Osteoblast (primary cell): ENCODE results near the gene KPNA6. TPM values are rescaled to one million over a fixed set of nuclear protein-coding genes. Genes with fewer than 3 reads are reported as not detected.
A peak's percentile ranks its signal among the peaks of the same experiment; 100 is the strongest.
"Not testable (repeated sequence)": the region's sequence is repeated elsewhere in the genome, so short reads cannot be mapped to it uniquely, and the experiment has no call there.

ENCODE experiments used
- DNase-seq: peaks from one replicate; pipeline ENCODE4 v3.0.0; 2011; ENCODE audit warnings: low spot score, mixed read lengths; ENCODE audit not compliant: insufficient read length; ENCODE audit errors: missing footprints
- H2AFZ ChIP-seq: 2 replicates; pipeline ENCODE4 v1.6.0; 2011; ENCODE audit warnings: mild to moderate bottlenecking, low read length
- H3K27ac ChIP-seq: 2 replicates; pipeline ENCODE4 v1.5.1; 2011; ENCODE audit warnings: mild to moderate bottlenecking, low read depth, low read length, moderate library complexity
- H3K27me3 ChIP-seq: 2 replicates; pipeline ENCODE4 v1.6.0; 2012; ENCODE audit warnings: mild to moderate bottlenecking, control low read depth, inconsistent platforms, low read length, moderate library complexity; ENCODE audit not compliant: insufficient read depth
- H3K36me3 ChIP-seq: 2 replicates; pipeline ENCODE4 v1.5.1; 2011; ENCODE audit warnings: mild to moderate bottlenecking, low read length, control low read depth, moderate library complexity; ENCODE audit not compliant: insufficient read depth
- H3K4me1 ChIP-seq: 2 replicates; pipeline ENCODE4 v1.5.1; 2011; ENCODE audit warnings: mild to moderate bottlenecking, low read length, control low read depth, moderate library complexity; ENCODE audit not compliant: insufficient read depth
- H3K4me2 ChIP-seq: 2 replicates; pipeline ENCODE4 v1.6.0; 2011; ENCODE audit warnings: mild to moderate bottlenecking, low read length; ENCODE audit not compliant: insufficient read depth
- H3K4me3 ChIP-seq: fragments of 200-600 bp; sonication (generic); 3 replicates; pipeline ENCODE4 v1.5.1; 2012; ENCODE audit warnings: mild to moderate bottlenecking, low read length, inconsistent platforms; ENCODE audit not compliant: insufficient read depth
- H3K79me2 ChIP-seq: 2 replicates; pipeline ENCODE4 v1.6.0; 2012; ENCODE audit warnings: mild to moderate bottlenecking, low read length, control low read depth, inconsistent platforms; ENCODE audit not compliant: insufficient read depth
- H3K9me3 ChIP-seq: 2 replicates; pipeline ENCODE4 v1.5.1; 2011; ENCODE audit warnings: low read depth, low read length, control low read depth
- H4K20me1 ChIP-seq: 2 replicates; pipeline ENCODE4 v1.6.0; 2012; ENCODE audit warnings: mild to moderate bottlenecking, low read length, control low read depth; ENCODE audit not compliant: insufficient read depth
- total RNA-seq: library from RNA; depleted of rRNA; stranded (reverse); fragments of >200 nt; gene quantifications from 2 replicates; pipeline ENCODE4 v1.2.3, GENCODE V29; 2012
- TF ChIP-seq, protein P1 (sequence below): IDR thresholded peaks from 2 replicates; pipeline ENCODE4 v1.5.1; 2011; ENCODE audit warnings: mild to moderate bottlenecking, low read depth, low read length, moderate library complexity; ENCODE audit errors: extremely low read depth

Gene KPNA6
- total RNA-seq, 1 donor, result 65.5 TPM

DNA sequence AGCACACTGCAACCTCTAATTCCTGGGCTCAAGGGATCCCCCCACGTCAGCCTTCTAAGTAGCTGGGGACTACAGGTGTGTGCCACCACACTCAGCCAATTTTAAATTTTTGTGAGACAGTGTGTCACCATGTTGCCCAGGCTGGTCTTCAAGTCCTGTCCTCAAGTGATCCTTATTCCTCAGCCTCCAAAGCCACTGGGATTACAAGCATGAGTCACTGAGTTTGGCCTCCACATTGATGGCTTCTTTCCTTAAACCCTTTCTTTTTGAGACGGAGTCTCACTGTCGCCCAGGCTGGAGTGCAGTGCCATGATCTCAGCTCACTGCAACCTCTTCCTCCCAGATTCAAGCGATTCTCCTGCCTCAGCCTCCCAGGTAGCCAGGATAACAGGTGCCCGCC is 7.6 kb downstream of the KPNA6 start:
- Histone ChIP-seq H3K36me3 (no peaks in the 10 kb centered on the region), H4K20me1 (peaks cover 41% of the 10 kb centered on the region), H3K27ac (peak overlapping the region; percentile 34), H3K4me1 (peaks cover 16% of the 10 kb centered on the region), H3K4me2 (peak overlapping the region; percentile 36), H3K27me3 (no peaks in the 10 kb centered on the region), H3K4me3 (no peak overlapping the region), H3K79me2 (peaks cover 93% of the 10 kb centered on the region), H2AFZ (no peak overlapping the region), H3K9me3 (no peaks in the 10 kb centered on the region)
- no peak for DNase-seq
- TF ChIP-seq, protein P1, sequence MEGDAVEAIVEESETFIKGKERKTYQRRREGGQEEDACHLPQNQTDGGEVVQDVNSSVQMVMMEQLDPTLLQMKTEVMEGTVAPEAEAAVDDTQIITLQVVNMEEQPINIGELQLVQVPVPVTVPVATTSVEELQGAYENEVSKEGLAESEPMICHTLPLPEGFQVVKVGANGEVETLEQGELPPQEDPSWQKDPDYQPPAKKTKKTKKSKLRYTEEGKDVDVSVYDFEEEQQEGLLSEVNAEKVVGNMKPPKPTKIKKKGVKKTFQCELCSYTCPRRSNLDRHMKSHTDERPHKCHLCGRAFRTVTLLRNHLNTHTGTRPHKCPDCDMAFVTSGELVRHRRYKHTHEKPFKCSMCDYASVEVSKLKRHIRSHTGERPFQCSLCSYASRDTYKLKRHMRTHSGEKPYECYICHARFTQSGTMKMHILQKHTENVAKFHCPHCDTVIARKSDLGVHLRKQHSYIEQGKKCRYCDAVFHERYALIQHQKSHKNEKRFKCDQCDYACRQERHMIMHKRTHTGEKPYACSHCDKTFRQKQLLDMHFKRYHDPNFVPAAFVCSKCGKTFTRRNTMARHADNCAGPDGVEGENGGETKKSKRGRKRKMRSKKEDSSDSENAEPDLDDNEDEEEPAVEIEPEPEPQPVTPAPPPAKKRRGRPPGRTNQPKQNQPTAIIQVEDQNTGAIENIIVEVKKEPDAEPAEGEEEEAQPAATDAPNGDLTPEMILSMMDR, result no peak

DNA sequence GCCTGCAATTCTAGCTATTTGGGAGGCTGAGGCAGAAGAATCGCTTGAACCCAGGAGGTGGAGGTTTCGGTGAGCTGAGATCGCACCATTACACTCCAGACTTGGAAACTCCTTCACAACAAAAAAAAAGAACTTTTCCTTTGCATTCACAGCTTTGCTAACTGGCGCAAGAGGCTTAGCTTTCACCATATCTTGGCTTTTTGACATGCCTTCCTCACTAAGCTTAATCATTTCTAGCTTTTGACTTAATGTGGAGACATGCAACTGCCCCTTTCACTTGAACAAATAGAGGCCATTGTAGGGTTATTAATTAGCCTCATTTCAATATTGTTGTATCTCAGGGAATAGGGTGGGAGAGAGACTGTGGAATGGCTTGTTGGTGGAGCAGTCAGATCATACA is 8.7 kb downstream of the KPNA6 start:
- DNase-seq, result no peak
- peaks cover 41% of the 10 kb centered on the region for H4K20me1 ChIP-seq

GRCh38 chr1:32122151-32122550 is 14.3 kb downstream of the KPNA6 start:
- no peak overlapping the region for H3K27ac ChIP-seq
- H3K79me2 ChIP-seq, result peaks cover 97% of the 10 kb centered on the region
- H3K4me2 ChIP-seq, result no peak overlapping the region
- peaks cover 42% of the 10 kb centered on the region for H4K20me1 ChIP-seq
- TF ChIP-seq, protein P1, result no peak
- H3K4me3 ChIP-seq, result no peak overlapping the region
- H3K27me3 ChIP-seq, result no peaks in the 10 kb centered on the region
- H2AFZ ChIP-seq, result no peak overlapping the region
- H3K9me3 ChIP-seq, result no peaks in the 10 kb centered on the region
- no peaks in the 10 kb centered on the region for H3K36me3 ChIP-seq
- peaks cover 8% of the 10 kb centered on the region for H3K4me1 ChIP-seq
- no peak for DNase-seq

More for the DNA sequence above, 8.7 kb downstream of the KPNA6 start:
- Histone ChIP-seq H3K4me2 (peak overlapping the region; percentile 67), H2AFZ (no peak overlapping the region), H3K9me3 (no peaks in the 10 kb centered on the region), H3K27ac (peak overlapping the region; percentile 44), H3K27me3 (no peaks in the 10 kb centered on the region), H3K79me2 (peaks cover 93% of the 10 kb centered on the region), H3K4me1 (peaks cover 23% of the 10 kb centered on the region), H3K4me3 (peak overlapping the region; percentile 24), H3K36me3 (no peaks in the 10 kb centered on the region)
- TF ChIP-seq, protein P1, result no peak

- not testable (repeated sequence) for DNase-seq, H3K4me1 ChIP-seq, H2AFZ ChIP-seq, H3K4me2 ChIP-seq, H3K4me3 ChIP-seq, H3K36me3 ChIP-seq, H3K27ac ChIP-seq, H3K27me3 ChIP-seq, H3K9me3 ChIP-seq
- H4K20me1 ChIP-seq, result peaks cover 39% of the 10 kb centered on the region
- peaks cover 96% of the 10 kb centered on the region for H3K79me2 ChIP-seq
Observed at GRCh38 chr1:32123361-32123760, 15.5 kb downstream of the KPNA6 start.
